Jurkat, Clone E6-1 (cell line): ENCODE data around the gene CDK14.
"Not testable (repeated sequence)": the region's sequence is repeated elsewhere in the genome, so short reads cannot be mapped to it uniquely, and the experiment has no call there.

ENCODE experiments used
- DNase-seq: peaks from one replicate; pipeline ENCODE4 v3.0.0-alpha.2; 2011; ENCODE audit warnings: low read depth, low spot score
- H3K4me3 ChIP-seq: 2 replicates; pipeline ENCODE4 v1.5.1; 2011; ENCODE audit warnings: mild to moderate bottlenecking, low read length, control low read depth, moderate library complexity

Gene CDK14

DNA sequence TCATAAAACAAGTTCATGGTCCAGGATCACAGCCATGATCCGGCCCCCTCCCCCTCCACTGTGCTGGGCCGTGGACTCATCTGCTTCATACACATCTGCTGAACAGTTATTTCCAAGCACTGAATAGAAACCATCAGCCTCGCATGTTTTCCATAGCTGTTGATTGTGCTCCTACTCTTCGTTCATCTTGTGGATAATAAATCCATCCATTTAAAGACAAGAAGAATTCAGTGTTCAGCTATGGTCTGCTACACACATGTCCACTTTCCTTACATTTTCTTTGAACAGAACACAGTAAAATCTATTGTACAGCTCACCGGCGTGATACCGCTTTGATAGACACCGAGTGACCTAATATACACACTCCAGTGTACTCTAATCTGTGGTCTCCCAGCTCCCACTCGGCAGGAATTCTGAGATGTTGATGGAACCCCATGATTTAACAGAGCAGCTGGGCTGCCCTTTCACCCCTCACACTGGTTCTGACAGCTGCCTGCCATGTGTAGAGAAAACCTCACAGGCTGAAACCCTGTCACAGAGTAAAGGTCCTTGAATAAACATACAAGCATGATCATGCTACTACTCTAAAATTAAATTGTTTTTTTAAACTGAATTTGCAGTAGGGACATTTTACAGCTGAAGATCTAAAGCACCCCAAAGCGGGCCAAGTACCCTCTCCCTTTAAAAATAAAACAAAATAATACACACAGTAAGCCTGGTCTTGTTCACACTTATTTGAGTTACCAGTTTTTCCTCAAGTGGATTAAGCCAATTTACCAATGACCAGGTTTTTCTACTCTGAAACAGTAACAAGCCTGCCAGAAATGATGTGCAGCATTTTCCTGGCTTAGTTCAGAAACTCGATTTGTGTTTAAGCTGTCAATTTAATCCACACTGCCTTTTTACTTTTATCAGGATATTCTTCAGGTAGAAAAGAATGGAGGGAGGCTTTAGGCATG lies 573.0 kb downstream of the CDK14 start:
- DNase-seq, result no peak
- H3K4me3 ChIP-seq, result no peak overlapping the region

DNA sequence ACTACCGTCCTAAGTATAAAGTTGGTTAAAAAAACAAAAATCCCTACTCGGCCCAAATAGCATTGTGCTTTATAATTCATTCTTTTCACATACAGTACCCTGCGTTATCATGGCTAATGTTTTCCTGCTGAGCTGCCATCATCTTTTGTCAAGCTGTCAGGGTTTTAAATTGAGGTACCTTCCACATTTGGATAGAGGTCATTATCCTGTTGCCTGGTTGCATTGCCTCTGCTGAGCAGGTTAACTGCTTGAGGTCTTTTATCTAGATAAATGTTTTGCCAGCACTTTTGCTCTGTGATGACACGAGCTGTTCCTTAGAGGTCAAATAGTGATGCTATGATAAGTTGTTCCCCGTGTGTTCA lies 573.7 kb downstream of the CDK14 start:
- DNase-seq, result no peak
- H3K4me3 ChIP-seq, result no peak overlapping the region

DNA sequence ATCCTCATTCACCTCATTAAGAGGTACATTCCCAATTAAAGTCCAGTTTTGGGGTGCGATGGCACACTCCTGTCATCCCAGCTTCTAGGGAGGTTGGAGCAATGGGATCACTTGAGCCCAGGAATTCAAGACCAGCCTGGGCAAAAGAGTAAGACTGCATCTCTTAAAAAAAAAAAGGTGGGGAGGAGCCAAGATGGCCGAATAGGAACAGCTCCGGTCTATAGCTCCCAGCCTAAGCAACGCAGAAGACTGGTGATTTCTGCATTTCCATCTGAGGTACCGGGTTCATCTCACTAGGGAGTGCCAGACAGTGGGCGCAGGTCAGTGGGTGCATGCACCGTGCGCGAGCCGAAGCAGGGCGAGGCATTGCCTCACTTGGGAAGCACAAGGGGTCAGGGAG lies 577.1 kb downstream of the CDK14 start:
- not testable (repeated sequence) for H3K4me3 ChIP-seq, DNase-seq

DNA sequence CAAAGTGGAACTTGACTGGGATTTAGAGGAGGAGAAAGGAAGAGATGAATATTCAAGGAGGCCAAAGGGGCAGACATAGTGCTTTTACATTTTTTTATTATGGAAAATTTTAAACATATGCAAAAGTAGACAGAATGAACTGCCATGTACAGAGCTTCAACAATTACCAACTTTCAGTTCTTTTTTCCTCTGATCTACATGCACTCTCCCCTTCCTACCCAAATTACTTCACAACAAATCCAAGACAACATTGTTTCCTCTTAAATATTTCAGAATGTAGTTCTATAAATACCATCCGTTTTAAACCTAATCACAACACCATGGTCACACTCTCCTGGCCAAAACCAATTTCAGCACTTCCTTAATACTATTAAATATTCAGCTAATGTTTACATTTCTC lies 584.6 kb downstream of the CDK14 start:
- no peak overlapping the region for H3K4me3 ChIP-seq
- DNase-seq, result no peak

DNA sequence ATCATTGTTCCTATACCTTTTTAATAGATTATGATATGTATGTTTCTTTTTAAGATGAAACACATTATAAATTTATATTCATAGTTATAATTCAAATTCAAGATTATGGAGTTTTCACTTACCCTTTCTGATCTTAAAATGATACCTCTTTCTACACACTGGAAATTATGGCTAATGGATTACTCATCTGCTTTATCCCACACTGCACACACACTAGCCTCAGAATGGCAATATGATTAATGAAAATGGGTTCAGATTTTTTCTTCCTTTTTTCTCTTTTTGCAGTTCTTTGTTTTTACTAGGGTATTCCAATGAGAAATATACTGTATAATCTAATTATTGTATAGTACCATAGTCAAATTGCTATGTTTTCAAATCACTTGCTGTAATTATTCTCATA lies 585.8 kb downstream of the CDK14 start:
- no peak for DNase-seq
- H3K4me3 ChIP-seq, result no peak overlapping the region

DNA sequence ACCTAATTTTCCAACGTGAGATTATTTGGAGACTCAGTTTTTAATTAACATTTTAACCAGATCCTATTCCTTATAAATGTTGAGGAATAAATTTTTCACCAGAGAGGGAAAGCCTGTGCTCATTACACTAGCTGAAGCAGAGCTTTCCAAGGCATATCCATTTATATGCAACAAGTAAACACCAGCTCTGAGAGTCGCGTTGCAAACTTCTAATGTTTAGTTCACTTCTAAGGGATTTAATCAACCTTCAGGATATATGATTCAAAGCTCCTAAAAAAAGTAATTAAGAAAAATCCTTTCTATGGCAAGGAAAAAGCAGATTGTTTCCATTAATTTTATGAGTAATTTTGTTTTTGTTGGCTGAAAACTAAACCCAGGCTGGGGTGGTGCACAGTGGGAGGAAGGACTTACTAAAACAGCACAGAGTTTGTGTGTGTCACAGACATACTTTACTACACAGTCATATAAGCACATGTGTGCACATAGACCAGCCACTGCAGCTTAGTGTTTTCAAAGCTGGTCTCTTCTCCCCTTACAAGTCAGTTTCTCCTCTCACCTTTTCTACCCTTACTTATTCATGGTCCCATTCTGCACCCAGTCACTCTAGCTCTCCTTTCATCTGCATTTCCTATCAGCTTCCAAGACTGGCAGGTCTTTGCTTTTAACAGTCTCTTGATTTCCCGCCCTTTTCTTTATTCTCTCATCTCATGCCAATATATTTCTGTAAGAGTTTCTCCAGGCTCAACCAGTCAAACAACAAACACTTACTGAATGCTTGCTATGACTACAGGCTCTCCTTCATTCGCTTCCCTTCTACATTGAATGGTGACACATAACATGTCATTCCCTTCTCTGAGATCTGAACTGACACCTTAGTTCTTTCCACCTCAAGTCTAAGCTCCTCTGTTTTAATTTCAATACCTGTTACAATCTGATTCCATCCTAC lies 587.0 kb downstream of the CDK14 start:
- peak; percentile 3 for DNase-seq
- no peak overlapping the region for H3K4me3 ChIP-seq

DNA sequence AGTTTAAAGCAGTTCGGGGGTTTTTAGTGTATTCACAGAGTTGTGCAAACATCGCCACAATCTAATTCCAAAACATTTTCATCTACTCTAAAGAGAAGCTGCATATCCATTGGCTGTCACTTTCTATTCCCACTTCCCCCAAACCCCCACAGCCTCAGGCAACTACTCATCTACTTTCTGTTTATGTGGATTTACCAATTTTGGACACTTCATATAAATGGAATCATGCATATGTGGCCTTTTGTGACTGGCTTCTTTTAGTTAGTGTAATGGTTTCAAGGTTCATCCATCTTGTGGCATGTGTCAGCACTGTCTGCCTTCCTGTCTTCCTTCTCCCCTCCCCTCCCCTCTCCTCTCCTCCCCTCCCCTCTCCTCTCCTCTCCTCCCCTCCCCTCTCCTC lies 589.6 kb downstream of the CDK14 start:
- DNase-seq, result no peak
- H3K4me3 ChIP-seq, result no peak overlapping the region

DNA sequence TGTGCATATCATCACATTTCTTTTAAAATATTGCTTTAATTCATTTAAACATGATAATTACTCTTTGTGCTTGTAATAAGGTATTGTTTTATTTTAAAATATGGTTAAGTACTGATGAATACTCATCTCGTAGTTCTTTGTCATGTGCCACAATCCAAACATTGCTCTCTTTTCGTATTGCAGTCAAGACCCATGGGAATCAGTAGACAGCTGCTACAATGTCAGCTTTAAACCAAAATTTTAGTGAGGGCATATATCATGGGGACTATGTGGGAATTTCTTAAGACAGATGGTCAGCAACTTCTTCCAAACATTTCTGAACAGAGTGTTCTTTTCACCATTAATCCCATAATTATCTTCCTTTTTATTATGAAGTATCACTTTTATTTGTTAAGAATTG lies 590.9 kb downstream of the CDK14 start:
- no peak overlapping the region for H3K4me3 ChIP-seq
- DNase-seq, result no peak

DNA sequence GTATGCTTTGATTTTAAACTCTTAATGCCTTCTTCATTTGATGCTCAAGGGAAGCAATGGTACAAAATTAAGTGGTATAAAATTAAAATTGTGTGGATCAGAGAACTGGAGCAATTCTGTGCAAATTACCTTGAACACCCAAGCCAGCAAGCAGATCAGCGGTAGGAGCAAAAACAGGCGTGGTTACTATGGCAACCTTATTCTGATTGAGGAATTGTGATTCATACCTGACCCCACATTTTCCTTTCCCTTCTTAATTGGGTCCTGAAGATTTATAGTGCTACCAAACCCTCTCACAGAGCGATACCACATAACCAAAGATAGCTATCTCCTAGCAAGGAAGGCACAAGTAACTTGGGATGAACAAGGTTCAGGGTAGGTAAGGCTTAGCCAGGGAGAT lies 595.6 kb downstream of the CDK14 start:
- no peak overlapping the region for H3K4me3 ChIP-seq
- no peak for DNase-seq

DNA sequence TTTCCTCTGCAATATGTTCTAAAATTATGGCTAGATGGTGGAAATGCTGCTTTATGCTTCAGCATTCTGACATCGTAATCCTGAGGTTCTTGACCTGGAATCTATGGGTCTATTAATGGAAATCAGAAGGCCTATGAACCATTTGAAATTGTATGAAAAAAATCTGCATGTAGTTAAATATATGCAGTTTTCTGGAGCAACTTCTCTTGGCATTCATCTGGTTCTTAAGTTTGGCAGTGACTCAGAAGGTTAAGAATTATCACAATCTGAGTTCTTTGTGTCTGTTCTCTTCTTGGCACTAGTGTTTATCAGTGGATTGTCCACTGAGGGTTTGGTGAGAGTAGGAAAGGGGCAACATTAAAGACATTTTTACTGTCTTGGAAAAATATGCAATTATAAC lies 597.0 kb downstream of the CDK14 start:
- no peak for DNase-seq
- no peak overlapping the region for H3K4me3 ChIP-seq

DNA sequence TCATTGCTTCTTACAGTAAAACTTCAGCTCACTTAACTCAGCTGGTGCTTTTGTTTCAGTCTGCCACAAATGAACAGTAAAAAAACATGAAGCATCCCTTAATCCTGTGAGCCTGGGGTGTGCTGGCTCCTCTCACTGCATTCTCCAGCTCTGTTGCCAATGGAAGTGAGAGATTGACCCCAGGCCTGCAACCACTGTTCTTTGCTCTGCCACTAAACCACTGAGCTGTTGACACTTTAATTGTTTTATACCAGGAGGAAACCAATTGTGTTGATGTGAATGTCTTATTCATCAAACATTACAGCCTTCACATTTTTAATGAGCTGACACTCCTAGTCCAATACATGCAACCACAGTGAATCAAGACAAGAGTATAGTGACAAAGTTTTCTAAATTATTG lies 598.7 kb downstream of the CDK14 start:
- DNase-seq, result no peak
- H3K4me3 ChIP-seq, result no peak overlapping the region

DNA sequence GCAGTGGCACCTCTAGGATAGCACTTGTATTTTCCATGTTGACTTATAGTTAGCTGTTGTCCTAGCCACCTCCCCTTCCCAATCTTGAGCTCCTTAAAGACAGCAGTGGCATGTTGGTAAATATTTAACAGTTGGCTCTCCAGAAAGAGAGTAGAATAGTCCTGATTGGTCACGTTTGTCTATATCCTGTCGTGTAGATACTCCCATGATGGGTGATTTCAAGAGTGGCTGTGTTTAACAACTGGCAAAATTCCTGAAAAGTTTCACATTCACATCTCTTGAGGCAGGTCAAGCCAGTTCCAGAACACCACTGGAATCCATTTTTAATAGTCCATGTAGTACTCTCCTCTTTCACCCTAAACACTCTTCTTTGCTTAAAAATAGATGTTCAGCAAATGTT lies 599.9 kb downstream of the CDK14 start:
- DNase-seq, result no peak
- H3K4me3 ChIP-seq, result no peak overlapping the region

DNA sequence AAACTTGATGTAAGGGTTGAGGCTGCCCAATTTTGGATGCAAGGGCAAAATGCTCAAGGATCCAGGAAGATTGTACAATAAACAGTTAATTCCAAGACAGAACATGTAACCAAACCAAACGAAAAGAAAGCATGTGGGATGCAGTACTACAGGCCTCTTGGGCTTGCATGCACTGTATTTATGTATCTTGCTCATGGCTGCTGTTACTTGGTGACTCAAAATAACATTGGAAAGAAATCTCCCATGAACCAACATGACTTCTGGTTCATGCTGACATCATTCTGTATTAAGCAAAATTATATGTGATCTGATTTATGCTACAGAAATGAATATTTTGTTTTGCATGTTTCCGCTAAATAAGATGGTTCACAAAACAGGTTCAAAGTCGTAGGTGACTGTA lies 602.2 kb downstream of the CDK14 start:
- no peak for DNase-seq

DNA sequence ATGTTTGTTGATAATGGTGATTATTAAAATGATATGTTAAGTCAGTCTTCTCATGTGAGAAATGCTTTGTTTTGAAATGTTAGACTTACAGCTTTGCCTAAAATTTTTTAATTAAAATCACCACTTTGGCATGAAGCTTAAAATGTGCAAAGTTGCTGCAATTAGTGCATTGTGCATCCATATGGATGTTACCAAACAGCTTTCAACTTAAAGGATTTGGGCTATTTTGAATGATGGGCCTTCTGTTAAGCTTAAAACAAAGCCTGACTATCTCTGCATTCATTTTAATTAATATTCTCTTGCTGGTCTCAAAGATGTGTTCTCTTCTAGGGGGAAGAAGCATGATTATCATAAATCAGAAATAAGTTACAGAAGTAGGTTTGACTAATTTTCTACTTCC lies 603.5 kb downstream of the CDK14 start:
- no peak overlapping the region for H3K4me3 ChIP-seq
- no peak for DNase-seq

More for the DNA sequence above, 602.2 kb downstream of the CDK14 start:
- no peak overlapping the region for H3K4me3 ChIP-seq

DNA sequence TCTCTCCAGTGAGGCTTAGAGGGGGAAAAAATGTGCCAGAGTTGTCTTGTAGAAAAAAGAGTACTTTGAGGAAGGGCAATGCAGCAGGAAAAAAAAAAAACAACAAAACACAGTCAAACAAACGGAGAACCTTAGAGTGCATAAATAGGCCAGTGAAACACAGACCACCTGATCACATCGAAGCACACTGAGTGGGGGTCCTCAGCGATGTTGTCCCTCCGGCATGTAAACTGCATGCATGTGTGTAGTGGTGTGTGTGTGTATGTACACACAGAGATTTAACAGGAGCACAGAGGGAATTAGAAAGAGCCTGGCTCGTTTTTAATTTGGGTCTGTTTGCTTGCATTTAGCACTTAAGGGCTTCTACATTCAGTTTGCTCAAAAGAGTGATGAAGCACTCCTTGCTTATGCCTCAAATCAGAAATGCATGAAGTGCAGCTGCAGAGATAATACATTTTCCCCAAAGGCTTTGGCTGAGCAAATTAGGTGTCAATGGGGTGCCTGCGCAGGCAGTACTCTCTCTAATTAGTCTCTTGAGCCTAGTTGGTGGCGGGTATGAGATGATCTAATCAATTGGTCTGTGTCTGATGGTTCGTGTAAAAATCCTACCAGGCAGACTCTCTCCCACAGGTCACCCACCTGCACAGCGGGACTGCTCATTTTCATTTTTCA lies 605.5 kb downstream of the CDK14 start:
- DNase-seq, result no peak
- H3K4me3 ChIP-seq, result no peak overlapping the region

DNA sequence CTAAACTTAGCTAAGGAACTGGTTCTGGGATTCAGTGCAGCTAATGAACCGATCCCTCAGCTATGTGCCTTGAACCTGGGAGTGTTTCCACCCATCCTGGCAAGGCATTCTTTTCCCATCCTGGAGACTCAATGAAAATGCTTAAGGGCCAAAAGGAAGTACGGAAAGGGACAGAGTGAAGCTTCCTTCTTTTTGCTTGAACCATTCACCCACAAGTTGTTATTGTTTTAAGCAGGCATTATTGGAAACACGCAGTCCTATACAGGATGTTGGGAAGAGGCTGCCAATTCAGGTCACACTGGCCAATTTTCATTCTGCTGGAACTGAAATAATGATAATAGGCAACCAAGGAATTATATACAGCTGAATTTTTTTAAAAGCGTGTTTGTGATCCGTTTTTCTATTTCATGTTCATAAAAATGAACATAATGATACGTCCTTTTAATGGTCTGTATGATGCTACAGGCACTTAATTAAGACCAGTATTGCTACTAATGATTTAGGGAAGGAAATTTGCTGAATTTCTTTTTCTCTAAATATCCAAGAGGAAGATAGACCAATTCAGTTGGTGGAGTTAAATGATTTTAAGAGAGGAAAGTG lies 610.3 kb downstream of the CDK14 start:
- H3K4me3 ChIP-seq, result no peak overlapping the region
- no peak for DNase-seq

DNA sequence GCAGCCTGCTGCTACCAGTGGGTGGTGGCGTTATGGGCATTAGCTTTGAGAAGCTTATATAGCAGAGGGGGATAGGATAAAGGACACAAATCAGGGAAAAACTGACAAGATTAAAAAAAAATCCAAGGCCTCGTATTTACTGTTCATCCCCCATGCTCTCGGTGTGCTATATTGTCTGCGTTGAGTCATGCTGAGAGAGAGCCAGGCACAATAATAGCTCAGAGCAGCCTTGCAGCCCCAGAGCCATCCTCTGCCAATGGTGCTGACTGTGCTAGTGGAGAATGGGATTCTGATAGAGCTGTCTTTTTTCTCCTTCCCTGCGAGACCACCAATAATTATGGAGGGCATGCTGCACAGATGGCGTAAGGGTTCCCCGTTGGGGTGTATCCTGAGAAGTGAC lies 616.5 kb downstream of the CDK14 start:
- no peak for DNase-seq

DNA sequence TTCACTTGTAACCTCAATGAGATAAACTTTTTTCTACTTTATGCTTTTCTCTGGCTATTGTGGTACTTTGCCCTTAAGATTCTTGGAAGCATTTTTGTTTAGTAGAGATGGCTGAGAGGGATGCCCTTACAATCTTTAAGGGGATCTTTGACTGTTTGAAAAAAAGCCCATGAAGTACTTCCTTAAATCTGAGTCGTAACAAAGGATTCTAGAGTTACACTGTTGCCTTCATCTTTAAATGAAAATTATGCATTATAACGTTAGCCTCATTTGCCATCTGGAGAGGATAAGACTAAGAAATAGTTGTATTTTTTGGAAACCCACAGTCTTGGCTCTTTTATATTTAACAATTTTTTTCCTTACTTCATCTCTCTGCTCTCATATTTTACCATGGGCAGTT lies 630.3 kb downstream of the CDK14 start:
- no peak for DNase-seq
- no peak overlapping the region for H3K4me3 ChIP-seq

More for the DNA sequence above, 616.5 kb downstream of the CDK14 start:
- no peak overlapping the region for H3K4me3 ChIP-seq

DNA sequence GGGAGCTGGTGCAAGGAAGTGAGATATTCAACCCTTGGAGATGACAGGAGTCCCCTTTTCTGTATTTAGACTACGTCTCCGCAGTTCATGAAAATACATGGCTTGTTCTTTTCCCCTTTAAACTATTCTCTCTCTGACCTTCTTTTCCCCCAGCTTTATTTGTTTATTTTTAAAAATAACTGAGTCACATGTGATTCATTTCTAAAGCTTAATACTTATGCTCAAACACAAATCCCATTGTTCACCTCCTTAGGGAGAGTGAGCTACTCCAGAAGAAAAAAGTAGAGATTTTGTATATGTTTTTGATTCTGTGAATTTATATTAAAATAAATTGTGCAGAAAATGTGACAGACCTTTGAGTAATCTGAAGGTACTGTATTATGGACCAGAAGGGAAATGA lies 632.2 kb downstream of the CDK14 start:
- DNase-seq, result no peak
- H3K4me3 ChIP-seq, result no peak overlapping the region
